Trophoblast cell (in vitro differentiated cells and primary cell): ENCODE data around the gene LRGUK.

Source experiments
- DNase-seq, 2 donors: peaks; one replicate each; pipeline ENCODE4 v3.0.0-alpha.2; 2016
- H2AFZ ChIP-seq: 2 replicates; pipeline ENCODE4 v1.6.1; 2013; ENCODE audit warnings: low read length, moderate library complexity, mild to moderate bottlenecking; ENCODE audit not compliant: insufficient read depth, poor library complexity
- H2AK5ac ChIP-seq: 2 replicates; pipeline ENCODE4 v1.6.1; 2013; ENCODE audit warnings: mild to moderate bottlenecking, low read length
- H2BK120ac ChIP-seq: 2 replicates; pipeline ENCODE4 v1.6.1; 2013; ENCODE audit warnings: low read length, mild to moderate bottlenecking, moderate library complexity; ENCODE audit not compliant: insufficient read depth, poor library complexity
- H2BK12ac ChIP-seq: 2 replicates; pipeline ENCODE4 v1.6.1; 2013; ENCODE audit warnings: mild to moderate bottlenecking, low read length, moderate library complexity
- H2BK5ac ChIP-seq: 2 replicates; pipeline ENCODE4 v1.6.1; 2013; ENCODE audit warnings: low read length, low read depth, moderate library complexity, mild to moderate bottlenecking; ENCODE audit not compliant: poor library complexity
- H3K14ac ChIP-seq: 2 replicates; pipeline ENCODE4 v1.6.1; 2013; ENCODE audit warnings: mild to moderate bottlenecking, low read length
- H3K18ac ChIP-seq: 2 replicates; pipeline ENCODE4 v1.6.1; 2013; ENCODE audit warnings: mild to moderate bottlenecking, low read length
- H3K23ac ChIP-seq: 2 replicates; pipeline ENCODE4 v1.6.1; 2013; ENCODE audit warnings: low read length
- H3K27ac ChIP-seq: 2 replicates; pipeline ENCODE4 v1.5.1; 2013; ENCODE audit warnings: low read depth, mild to moderate bottlenecking, inconsistent platforms, low read length, moderate library complexity
- H3K27me3 ChIP-seq: 2 replicates; pipeline ENCODE4 v1.6.1; 2013; ENCODE audit warnings: inconsistent platforms, mild to moderate bottlenecking, low read length, moderate library complexity; ENCODE audit not compliant: insufficient read depth
- H3K36me3 ChIP-seq, 2 experiments: 1 replicate in 1 of 2; 2 replicates in 1 of 2; pipeline ENCODE4 v1.6.1; 2013; ENCODE audit warnings: low read length in 2 of 2, mild to moderate bottlenecking in 2 of 2, moderate library complexity in 1 of 2; ENCODE audit not compliant: insufficient read depth in 2 of 2, control insufficient read depth in 1 of 2
- H3K4ac ChIP-seq: 2 replicates; pipeline ENCODE4 v1.6.1; 2013; ENCODE audit warnings: low read depth, mild to moderate bottlenecking, low read length, moderate library complexity
- H3K4me1 ChIP-seq, 2 experiments: 1 replicate in 1 of 2; 2 replicates in 1 of 2; pipeline ENCODE4 v1.6.1; 2013; ENCODE audit warnings: low read length in 2 of 2, mild to moderate bottlenecking in 2 of 2, moderate library complexity in 1 of 2; ENCODE audit not compliant: insufficient read depth in 2 of 2, control insufficient read depth in 1 of 2
- H3K4me2 ChIP-seq: 2 replicates; pipeline ENCODE4 v1.6.1; 2013; ENCODE audit warnings: inconsistent platforms, mild to moderate bottlenecking, low read length, moderate library complexity
- H3K4me3 ChIP-seq: 2 replicates; pipeline ENCODE4 v1.5.1; 2013; ENCODE audit warnings: mild to moderate bottlenecking, low read depth, low read length, inconsistent platforms
- H3K79me1 ChIP-seq: one replicate; pipeline ENCODE4 v1.6.1; 2013; ENCODE audit warnings: low read length
- H3K79me2 ChIP-seq: 2 replicates; pipeline ENCODE4 v1.6.1; 2013; ENCODE audit warnings: low read length, mild to moderate bottlenecking; ENCODE audit not compliant: control insufficient read depth, insufficient read depth, poor library complexity
- H3K9ac ChIP-seq: 2 replicates; pipeline ENCODE4 v1.6.1; 2013; ENCODE audit warnings: mild to moderate bottlenecking, low read length
- H3K9me3 ChIP-seq: 2 replicates; pipeline ENCODE4 v1.6.1; 2013; ENCODE audit warnings: low read depth, mild to moderate bottlenecking, control low read depth, inconsistent platforms, low read length; ENCODE audit not compliant: insufficient read depth
- H4K12ac ChIP-seq: 2 replicates; pipeline ENCODE4 v1.6.1; 2013; ENCODE audit warnings: low read depth, mild to moderate bottlenecking, low read length, moderate library complexity
- H4K8ac ChIP-seq: 2 replicates; pipeline ENCODE4 v1.6.1; 2013; ENCODE audit warnings: low read depth, mild to moderate bottlenecking, low read length, moderate library complexity
- H4K91ac ChIP-seq: one replicate; pipeline ENCODE4 v1.6.1; 2013; ENCODE audit warnings: low read depth, mild to moderate bottlenecking, low read length, moderate library complexity
- whole genome bisulfite sequencing: extraction: QIAGEN DNeasy Blood & Tissue Kit; methylation state at CpG from one replicate; pipeline ENCODE4 v1.1.7; 2013; ENCODE audit warnings: missing lambda C conversion rate; ENCODE audit not compliant: insufficient read length, insufficient coverage; ENCODE audit errors: extremely low coverage; 5-methylcytosine and 5-hydroxymethylcytosine counted together

Gene LRGUK

GRCh38 chr7:134179036-134180011 lies 52.2 kb downstream of the LRGUK start:
- H2BK12ac ChIP-seq = no peak overlapping the region
- H3K14ac ChIP-seq = no peak overlapping the region
- no peak overlapping the region for H3K23ac ChIP-seq
- H3K4me1 ChIP-seq = peaks cover 0 to 2% of the 10 kb centered on the region in 2 experiments
- no peak overlapping the region for H3K9ac ChIP-seq
- no peak overlapping the region for H4K8ac ChIP-seq
- no peak overlapping the region for H3K4ac ChIP-seq
- no peak overlapping the region for H3K4me3 ChIP-seq
- no peak overlapping the region for H2BK120ac ChIP-seq
- no peak overlapping the region for H3K4me2 ChIP-seq
- DNase-seq = no peak
- no peak overlapping the region for H3K18ac ChIP-seq
- peaks cover 0 to 1% of the 10 kb centered on the region in 2 experiments for H3K36me3 ChIP-seq
- H3K9me3 ChIP-seq = peaks cover 1% of the 10 kb centered on the region
- no peak overlapping the region for H3K27ac ChIP-seq
- H4K12ac ChIP-seq = no peak overlapping the region
- no peak overlapping the region for H2BK5ac ChIP-seq
- no peak overlapping the region for H4K91ac ChIP-seq
- H3K79me1 ChIP-seq = no peaks in the 10 kb centered on the region
- no CpG with 5 or more reads among the region's 6 CpGs for WGBS
- no peak overlapping the region for H2AFZ ChIP-seq
- H2AK5ac ChIP-seq = no peak overlapping the region
- H3K27me3 ChIP-seq = no peaks in the 10 kb centered on the region
- H3K79me2 ChIP-seq = no peaks in the 10 kb centered on the region

GRCh38 chr7:134180376-134180775 lies 53.2 kb downstream of the LRGUK start:
- no CpG with 5 or more reads among the region's 1 CpG for WGBS

GRCh38 chr7:134182078-134182477 lies 54.9 kb downstream of the LRGUK start:
- Histone ChIP-seq H3K79me1 (no peaks in the 10 kb centered on the region), H3K4me3 (no peak overlapping the region), H3K4me1 (no peaks in the 10 kb centered on the region), H2AK5ac (no peak overlapping the region), H2BK5ac (no peak overlapping the region), H2AFZ (no peak overlapping the region), H3K4ac (no peak overlapping the region), H3K23ac (peak overlapping the region; percentile 68), H2BK12ac (no peak overlapping the region), H3K9ac (peak overlapping the region; percentile 22), H3K79me2 (no peaks in the 10 kb centered on the region), H4K91ac (no peak overlapping the region), H3K14ac (no peak overlapping the region), H3K18ac (no peak overlapping the region), H4K12ac (no peak overlapping the region), H3K36me3 (peaks cover 0 to 1% of the 10 kb centered on the region in 2 experiments), H3K27me3 (no peaks in the 10 kb centered on the region), H3K9me3 (peaks cover 1% of the 10 kb centered on the region), H3K4me2 (no peak overlapping the region), H3K27ac (no peak overlapping the region), H2BK120ac (no peak overlapping the region), H4K8ac (no peak overlapping the region)
- no peak for DNase-seq
- no CpG with 5 or more reads among the region's 3 CpGs for WGBS

More at GRCh38 chr7:134180376-134180775, 53.2 kb downstream of the LRGUK start:
- Histone ChIP-seq H3K23ac (no peak overlapping the region), H2AK5ac (no peak overlapping the region), H3K9ac (no peak overlapping the region), H4K8ac (no peak overlapping the region), H4K91ac (no peak overlapping the region), H2BK5ac (no peak overlapping the region), H3K14ac (no peak overlapping the region), H4K12ac (no peak overlapping the region), H3K9me3 (peaks cover 1% of the 10 kb centered on the region), H2BK12ac (no peak overlapping the region), H3K4me1 (no peaks in the 10 kb centered on the region), H3K36me3 (peaks cover 0 to 1% of the 10 kb centered on the region in 2 experiments), H3K27me3 (no peaks in the 10 kb centered on the region), H2AFZ (no peak overlapping the region), H3K27ac (no peak overlapping the region), H3K4me2 (no peak overlapping the region), H3K4ac (no peak overlapping the region), H3K18ac (no peak overlapping the region), H2BK120ac (no peak overlapping the region), H3K79me2 (no peaks in the 10 kb centered on the region), H3K79me1 (no peaks in the 10 kb centered on the region), H3K4me3 (no peak overlapping the region)
- DNase-seq = no peak

GRCh38 chr7:134184767-134185166 lies 57.6 kb downstream of the LRGUK start:
- Histone ChIP-seq H2AFZ (no peak overlapping the region), H2BK120ac (no peak overlapping the region), H3K79me1 (no peaks in the 10 kb centered on the region), H2BK12ac (no peak overlapping the region), H3K4ac (no peak overlapping the region), H3K23ac (no peak overlapping the region), H3K79me2 (no peaks in the 10 kb centered on the region), H3K27me3 (no peaks in the 10 kb centered on the region), H3K18ac (no peak overlapping the region), H3K27ac (no peak overlapping the region), H3K9ac (no peak overlapping the region), H4K8ac (no peak overlapping the region), H3K14ac (no peak overlapping the region), H3K36me3 (peaks cover 0 to 1% of the 10 kb centered on the region in 2 experiments), H2BK5ac (no peak overlapping the region), H4K12ac (no peak overlapping the region), H2AK5ac (no peak overlapping the region), H3K4me2 (no peak overlapping the region), H4K91ac (no peak overlapping the region), H3K9me3 (peaks cover 1% of the 10 kb centered on the region), H3K4me1 (no peaks in the 10 kb centered on the region), H3K4me3 (no peak overlapping the region)
- peak in 1 of 2 donors; percentile 4 for DNase-seq
- no CpG with 5 or more reads among the region's 3 CpGs for WGBS
